GM10266 (cell line): ENCODE data around the gene ZNF33A.
"Not testable (repeated sequence)": the region's sequence is repeated elsewhere in the genome, so short reads cannot be mapped to it uniquely, and the experiment has no call there.

ENCODE experiments used
- DNase-seq: peaks from one replicate; pipeline ENCODE4 v3.0.0; 2012; ENCODE audit errors: extremely low spot score
- CTCF ChIP-seq: IDR thresholded peaks from 2 replicates; pipeline ENCODE4 v1.5.1; 2012; ENCODE audit warnings: mild to moderate bottlenecking, low read depth; ENCODE audit not compliant: control insufficient read depth, insufficient read depth; ENCODE audit errors: missing control alignments

ZNF33A gene

GRCh38 chr10:38016354-38016753, 5.9 kb downstream of the ZNF33A start:
- no peak for TF ChIP-seq CTCF
- no peak for DNase-seq

GRCh38 chr10:38019124-38019523, 8.6 kb downstream of the ZNF33A start:
- not testable (repeated sequence) for DNase-seq

- TF ChIP-seq CTCF: no peak
- DNase-seq: no peak
Measured at GRCh38 chr10:38025283-38025682, 14.8 kb downstream of the ZNF33A start.

- DNase-seq: no peak
- TF ChIP-seq CTCF: no peak
Measured at GRCh38 chr10:38027986-38028385, 17.5 kb downstream of the ZNF33A start.

- no peak for DNase-seq
- no peak for TF ChIP-seq CTCF
Measured at GRCh38 chr10:38032886-38033285, 22.4 kb downstream of the ZNF33A start.

GRCh38 chr10:38038107-38038931, 27.8 kb downstream of the ZNF33A start:
- peak; percentile 36 for DNase-seq

GRCh38 chr10:38038932-38039245, 28.4 kb downstream of the ZNF33A start:
- TF ChIP-seq CTCF: no peak
- DNase-seq: no peak

More at GRCh38 chr10:38038107-38038931, 27.8 kb downstream of the ZNF33A start:
- no peak for TF ChIP-seq CTCF

GRCh38 chr10:38043516-38043915, 33.0 kb downstream of the ZNF33A start:
- TF ChIP-seq CTCF: no peak

More at GRCh38 chr10:38043516-38043915, 33.0 kb downstream of the ZNF33A start:
- DNase-seq: no peak
